ENCODE results near the gene AADACL4. TPM values are rescaled to one million over a fixed set of nuclear protein-coding genes. Genes with fewer than 3 reads are reported as not detected.

AADACL4 gene
- total RNA-seq, 1 donor: not detected

DNA sequence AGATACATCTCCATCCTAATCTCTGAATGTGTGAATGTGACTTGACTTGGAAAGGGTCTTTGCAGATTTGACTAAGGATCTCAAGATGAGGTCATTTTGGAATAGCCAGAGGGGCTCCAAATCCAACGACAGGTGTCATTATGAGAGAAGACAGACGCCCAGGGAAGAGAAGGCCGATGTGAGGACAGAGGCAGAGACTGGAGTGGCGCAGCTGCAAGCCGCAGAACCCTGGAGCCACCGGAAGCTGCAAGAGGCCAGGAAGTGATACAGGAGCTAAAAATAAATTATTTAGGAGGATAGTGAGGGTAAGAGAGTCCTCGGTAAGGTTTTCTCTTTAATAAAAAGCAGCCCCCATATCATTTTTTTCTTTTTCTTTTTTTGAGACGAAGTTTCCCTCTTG, 9.7 kb upstream of the AADACL4 start:
- no peak for DNase-seq (ENCODE audit: low read depth)
- TF ChIP-seq, protein P1, sequence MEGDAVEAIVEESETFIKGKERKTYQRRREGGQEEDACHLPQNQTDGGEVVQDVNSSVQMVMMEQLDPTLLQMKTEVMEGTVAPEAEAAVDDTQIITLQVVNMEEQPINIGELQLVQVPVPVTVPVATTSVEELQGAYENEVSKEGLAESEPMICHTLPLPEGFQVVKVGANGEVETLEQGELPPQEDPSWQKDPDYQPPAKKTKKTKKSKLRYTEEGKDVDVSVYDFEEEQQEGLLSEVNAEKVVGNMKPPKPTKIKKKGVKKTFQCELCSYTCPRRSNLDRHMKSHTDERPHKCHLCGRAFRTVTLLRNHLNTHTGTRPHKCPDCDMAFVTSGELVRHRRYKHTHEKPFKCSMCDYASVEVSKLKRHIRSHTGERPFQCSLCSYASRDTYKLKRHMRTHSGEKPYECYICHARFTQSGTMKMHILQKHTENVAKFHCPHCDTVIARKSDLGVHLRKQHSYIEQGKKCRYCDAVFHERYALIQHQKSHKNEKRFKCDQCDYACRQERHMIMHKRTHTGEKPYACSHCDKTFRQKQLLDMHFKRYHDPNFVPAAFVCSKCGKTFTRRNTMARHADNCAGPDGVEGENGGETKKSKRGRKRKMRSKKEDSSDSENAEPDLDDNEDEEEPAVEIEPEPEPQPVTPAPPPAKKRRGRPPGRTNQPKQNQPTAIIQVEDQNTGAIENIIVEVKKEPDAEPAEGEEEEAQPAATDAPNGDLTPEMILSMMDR (IDR thresholded peaks at IDR 0.05; ENCODE audit: insufficient read depth, low read length): no peak
- no peak overlapping the region for H3K4me3 ChIP-seq (ENCODE audit: low read depth, low read length)

DNA sequence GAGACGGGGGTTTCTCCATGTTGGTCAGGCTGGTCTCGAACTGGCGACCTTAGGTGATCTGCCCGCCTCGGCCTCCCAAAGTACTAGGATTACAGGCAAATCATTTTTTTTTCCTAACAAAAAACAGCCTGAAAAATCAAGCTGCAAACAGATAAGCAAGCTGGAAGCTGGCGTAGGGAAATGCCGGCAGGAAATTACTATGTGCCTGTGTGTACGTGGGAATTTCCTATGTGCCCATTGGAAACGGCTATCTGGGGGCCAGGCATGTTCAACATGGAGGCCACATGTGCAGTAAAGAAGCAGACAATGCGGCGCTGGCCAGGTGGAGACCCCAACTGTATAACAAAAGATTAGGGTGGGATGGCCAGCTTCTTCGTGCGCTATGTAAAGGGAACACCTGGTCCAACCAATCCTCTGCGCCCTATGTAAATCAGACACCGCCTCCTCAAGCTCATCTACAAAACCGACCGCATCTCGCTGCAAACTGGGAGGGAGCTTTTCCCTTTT, 9.1 kb upstream of the AADACL4 start:
- TF ChIP-seq, protein P1 (IDR thresholded peaks at IDR 0.05; ENCODE audit: insufficient read depth, low read length): no peak
- DNase-seq (ENCODE audit: low read depth): no peak
- H3K4me3 ChIP-seq (ENCODE audit: low read depth, low read length): no peak overlapping the region

DNA sequence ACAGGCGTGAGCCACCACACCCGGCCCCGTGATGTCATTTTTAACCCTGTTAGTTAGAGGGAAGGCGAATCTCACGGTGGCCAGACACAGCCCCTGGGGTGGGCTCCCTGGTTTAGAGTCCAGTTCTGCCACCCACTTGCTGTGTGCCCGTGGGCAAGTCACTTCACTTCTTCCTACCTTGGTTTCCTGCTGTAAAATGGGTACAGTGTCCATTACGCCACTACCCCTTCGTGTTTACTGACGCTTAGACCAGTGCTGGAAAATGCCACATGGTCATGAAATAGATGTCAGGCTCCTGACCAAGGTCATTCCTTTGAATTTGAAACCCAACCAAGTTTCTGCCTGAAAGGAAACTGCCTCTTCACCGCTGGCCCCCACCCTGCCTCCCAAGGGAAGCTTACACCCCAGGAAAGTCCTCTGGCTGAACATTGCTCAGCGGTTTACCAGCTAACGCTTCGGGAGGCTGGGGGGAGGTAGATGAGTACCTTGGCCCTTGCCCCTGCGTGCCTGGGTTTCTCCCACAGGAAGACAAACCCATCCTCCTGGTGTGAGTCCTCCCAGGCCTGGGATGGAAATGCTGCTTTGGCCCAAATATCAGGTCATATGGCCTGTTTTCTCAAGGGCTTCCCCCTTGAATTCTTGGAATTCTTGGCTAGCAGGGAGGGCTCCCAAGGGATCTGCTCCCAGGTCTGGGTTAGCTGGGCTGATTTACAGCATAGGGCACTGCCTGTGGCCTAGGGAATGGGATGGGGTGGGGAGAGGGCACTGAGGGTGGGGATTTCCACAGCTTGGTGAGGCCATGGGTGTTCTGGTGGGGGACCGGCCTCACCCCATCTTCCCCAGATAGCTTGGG, 7.6 kb upstream of the AADACL4 start:
- DNase-seq (ENCODE audit: low read depth): peak; percentile 87
- no peak overlapping the region for H3K4me3 ChIP-seq (ENCODE audit: low read depth, low read length)
- TF ChIP-seq, protein P1 (IDR thresholded peaks at IDR 0.05; ENCODE audit: insufficient read depth, low read length): no peak

DNA sequence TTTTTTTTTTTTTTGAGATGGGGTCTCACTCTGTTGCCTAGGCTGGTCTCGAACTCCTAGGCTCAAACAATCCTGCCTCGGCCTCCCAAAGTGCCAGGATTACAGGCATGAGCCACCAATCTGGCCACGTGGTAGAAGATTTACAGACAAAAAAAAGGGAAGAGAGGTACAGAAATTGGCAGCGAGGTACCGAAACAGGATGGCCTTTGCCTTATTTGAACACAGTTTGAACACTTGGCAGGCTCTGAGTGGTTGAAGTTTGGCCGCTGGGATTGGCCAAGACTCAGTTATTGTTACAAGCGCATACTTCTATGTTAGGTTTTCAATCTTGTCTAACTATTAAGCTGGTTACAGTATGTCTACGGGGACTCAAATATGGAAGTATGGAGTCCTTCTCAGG, 6.2 kb upstream of the AADACL4 start:
- TF ChIP-seq, protein P1 (IDR thresholded peaks at IDR 0.05; ENCODE audit: insufficient read depth, low read length): no peak
- no peak overlapping the region for H3K4me3 ChIP-seq (ENCODE audit: low read depth, low read length)
- no peak for DNase-seq (ENCODE audit: low read depth)

DNA sequence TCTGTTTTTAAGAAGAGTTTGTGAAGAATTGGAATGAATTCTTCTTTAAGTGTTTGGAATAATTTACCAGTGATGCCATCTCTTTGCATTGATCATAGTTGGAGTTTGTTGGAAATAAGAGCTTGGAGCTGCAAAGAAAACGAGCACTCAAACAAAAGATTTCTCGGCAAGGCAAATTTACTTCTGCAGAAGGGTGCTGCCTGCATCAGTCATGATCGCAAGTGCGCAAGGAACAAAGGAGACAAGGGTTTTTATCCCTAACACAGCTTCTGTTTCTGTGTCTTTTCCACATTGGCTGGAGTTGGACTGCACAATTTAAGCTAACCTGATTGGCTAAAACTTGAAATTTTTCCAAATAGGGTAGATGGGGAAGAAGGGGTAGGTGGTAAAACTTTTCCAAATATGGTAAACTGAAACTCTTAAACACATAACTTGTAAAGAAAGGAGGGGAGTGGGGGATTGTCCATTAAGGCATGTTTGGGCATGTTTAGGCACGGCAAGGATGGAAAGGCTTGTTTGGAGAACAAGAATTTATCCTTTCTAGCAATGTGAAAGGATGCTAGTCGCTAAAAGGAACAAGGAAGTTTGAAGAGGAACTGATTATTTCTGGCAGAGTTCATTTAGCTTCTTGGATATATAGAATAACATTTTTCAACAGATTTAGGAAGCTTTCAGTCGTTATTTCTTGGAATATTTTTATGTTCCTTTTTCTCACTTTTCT, 3.5 kb upstream of the AADACL4 start:
- no peak overlapping the region for H3K4me3 ChIP-seq (ENCODE audit: low read depth, low read length)
- no peak for DNase-seq (ENCODE audit: low read depth)
- TF ChIP-seq, protein P1 (IDR thresholded peaks at IDR 0.05; ENCODE audit: insufficient read depth, low read length): no peak

DNA sequence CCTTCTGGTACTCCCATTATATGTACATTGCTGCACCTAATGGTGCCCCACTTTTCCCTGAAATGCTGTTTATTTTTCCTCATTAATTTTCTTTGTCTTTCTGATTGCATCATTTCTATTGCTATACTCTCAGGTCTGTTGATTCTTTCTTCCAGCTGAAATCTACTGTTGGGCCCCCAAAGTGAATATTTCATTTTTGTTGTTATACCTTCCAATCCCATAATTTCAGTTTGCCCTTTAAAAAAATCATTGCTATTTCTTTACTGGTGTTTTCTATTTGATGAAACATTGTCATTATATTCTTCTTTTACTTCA, 3.0 kb upstream of the AADACL4 start:
- DNase-seq (ENCODE audit: low read depth): no peak
- TF ChIP-seq, protein P1 (IDR thresholded peaks at IDR 0.05; ENCODE audit: insufficient read depth, low read length): no peak
- no peak overlapping the region for H3K4me3 ChIP-seq (ENCODE audit: low read depth, low read length)

All from fibroblast of the aortic adventitia (primary cell).